Liver (tissue), 9 donors: Measurements from ENCODE around the gene VOPP1. TPM values are rescaled to one million over a fixed set of nuclear protein-coding genes. Genes with fewer than 3 reads are reported as not detected.

Source experiments
- DNase-seq: peaks from one replicate; pipeline ENCODE4 v3.0.0-alpha.2; 2017; ENCODE audit warnings: low spot score
- H3K27ac ChIP-seq, 2 donors: one replicate each; pipeline ENCODE4 v1.7.0; 2013; ENCODE audit warnings: inconsistent platforms in 2 of 2, low read length in 2 of 2, control low read depth in 1 of 2, low read depth in 1 of 2, mild to moderate bottlenecking in 1 of 2
- H3K27me3 ChIP-seq, 4 donors: one replicate each; pipeline versions ENCODE4 v1.6.1 to v1.7.0; 2013; ENCODE audit warnings: low read length in 3 of 4, inconsistent platforms in 1 of 4, mild to moderate bottlenecking in 1 of 4, moderate library complexity in 1 of 4; ENCODE audit not compliant: control insufficient read depth in 4 of 4, insufficient read depth in 4 of 4
- H3K36me3 ChIP-seq, 4 donors: one replicate each; pipeline versions ENCODE4 v1.6.1 to v1.7.0; 2013; ENCODE audit warnings: low read length in 3 of 4, mild to moderate bottlenecking in 3 of 4, low read depth in 1 of 4, moderate library complexity in 1 of 4; ENCODE audit not compliant: control insufficient read depth in 4 of 4, insufficient read depth in 3 of 4
- H3K4me1 ChIP-seq, 4 donors: one replicate each; pipeline versions ENCODE4 v1.6.1 to v1.7.0; 2013; ENCODE audit warnings: low read length in 3 of 4, mild to moderate bottlenecking in 3 of 4, moderate library complexity in 1 of 4; ENCODE audit not compliant: control insufficient read depth in 4 of 4, insufficient read depth in 4 of 4
- H3K4me3 ChIP-seq, 3 donors: one replicate each; pipeline versions ENCODE4 v1.6.1 to v1.7.0; 2013; ENCODE audit warnings: low read length in 3 of 3, control low read depth in 1 of 3, low read depth in 1 of 3, mild to moderate bottlenecking in 1 of 3
- H3K9ac ChIP-seq, 2 donors: one replicate each; pipeline ENCODE4 v1.7.0; 2013; ENCODE audit warnings: low read length in 2 of 2, mild to moderate bottlenecking in 2 of 2, moderate library complexity in 2 of 2, control low read depth in 1 of 2, low read depth in 1 of 2
- H3K9me3 ChIP-seq, 4 donors: one replicate each; pipeline versions ENCODE4 v1.6.1 to v1.7.0; 2013; ENCODE audit warnings: low read length in 3 of 4; ENCODE audit not compliant: control insufficient read depth in 4 of 4
- CTCF ChIP-seq: fragments of 150-350 bp; IDR thresholded peaks from 2 replicates; pipeline ENCODE4 v1.5.1; 2017; ENCODE audit warnings: improper control_type of control experiment, low read depth, low read length; ENCODE audit not compliant: missing input control
- EGR1 ChIP-seq, 2 donors: IDR thresholded peaks; 2 replicates each; pipeline ENCODE4 v1.6.1; 2016 to 2018; ENCODE audit warnings: antibody characterized with exemption in 2 of 2, low read depth in 2 of 2
- FOXA1 ChIP-seq: IDR thresholded peaks from 2 replicates; pipeline ENCODE4 v1.6.1; 2016; ENCODE audit warnings: antibody characterized with exemption
- FOXA2 ChIP-seq: IDR thresholded peaks from 2 replicates; pipeline ENCODE4 v1.6.1; 2016; ENCODE audit warnings: antibody characterized with exemption
- GABPA ChIP-seq, 2 donors: IDR thresholded peaks in 1 of 2; conservative IDR thresholded peaks in 1 of 2; 2 replicates each; pipeline ENCODE4 v1.6.1; 2016; ENCODE audit warnings: antibody characterized with exemption in 2 of 2, mild to moderate bottlenecking in 1 of 2, moderate library complexity in 1 of 2
- HNF4A ChIP-seq, 2 donors: conservative IDR thresholded peaks; 2 replicates each; pipeline ENCODE4 v1.6.1; 2016; ENCODE audit warnings: antibody characterized with exemption in 2 of 2, mild to moderate bottlenecking in 2 of 2
- HNF4G ChIP-seq: IDR thresholded peaks from 2 replicates; pipeline ENCODE4 v1.6.1; 2016; ENCODE audit warnings: antibody characterized with exemption
- RAD21 ChIP-seq, 2 donors: IDR thresholded peaks; 2 replicates each; pipeline ENCODE4 v1.6.1; 2016; ENCODE audit warnings: antibody characterized with exemption in 2 of 2, mild to moderate bottlenecking in 2 of 2
- RXRA ChIP-seq, 2 donors: IDR thresholded peaks; 2 replicates each; pipeline ENCODE4 v1.6.1; 2017 to 2018; ENCODE audit warnings: antibody characterized with exemption in 2 of 2, mild to moderate bottlenecking in 1 of 2
- SP1 ChIP-seq: IDR thresholded peaks from 2 replicates; pipeline ENCODE4 v1.6.1; 2018; ENCODE audit warnings: antibody characterized with exemption, mild to moderate bottlenecking
- TAF1 ChIP-seq: conservative IDR thresholded peaks from 2 replicates; pipeline ENCODE4 v1.6.1; 2016; ENCODE audit warnings: antibody characterized with exemption, mild to moderate bottlenecking
- YY1 ChIP-seq: IDR thresholded peaks from 2 replicates; pipeline ENCODE4 v1.6.1; 2016; ENCODE audit warnings: antibody characterized with exemption, mild to moderate bottlenecking
- WGBS: extraction: QIAGEN DNeasy Blood & Tissue Kit; methylation state at CpG from one replicate; pipeline ENCODE4 v1.1.7; 2013; 5-methylcytosine and 5-hydroxymethylcytosine counted together
- polyA plus RNA-seq, 2 donors: library from polyadenylated mRNA; stranded (reverse) in 1 of 2; unstranded in 1 of 2; fragments of 200-250 nt in 1 of 2; fragments of >200 nt in 1 of 2; fragmentation: Nextera tagmentation in 1 of 2; extraction: Ambion mirVana in 1 of 2; gene quantifications; one replicate each; pipeline versions ENCODE4 v1.2.1 to v1.2.3, GENCODE V29; 2013 to 2015
- total RNA-seq, 2 donors: library from RNA; depleted of rRNA; stranded (reverse); fragments of >200 nt; gene quantifications; one replicate each; pipeline ENCODE4 v1.2.3, GENCODE V29; 2014
- TF ChIP-seq, protein P1 (sequence below): IDR thresholded peaks from 2 replicates; pipeline ENCODE4 v1.6.1; 2016; ENCODE audit warnings: antibody characterized with exemption, mild to moderate bottlenecking
- TF ChIP-seq, protein P2 (sequence below): IDR thresholded peaks from 2 replicates; pipeline ENCODE4 v1.6.1; 2016; ENCODE audit warnings: antibody characterized with exemption
- TF ChIP-seq, protein P3 (sequence below): IDR thresholded peaks from 2 replicates; pipeline ENCODE4 v1.6.1; 2016; ENCODE audit warnings: antibody characterized with exemption
- donor health status: healthy.
- donor health status: healthy.
- donor health status: healthy.
- donor health status: healthy.
- donor health status: healthy.

The VOPP1 gene
- total and polyA plus RNA-seq, 4 donors: 11.5 to 23.8 (median 21.7) TPM

DNA sequence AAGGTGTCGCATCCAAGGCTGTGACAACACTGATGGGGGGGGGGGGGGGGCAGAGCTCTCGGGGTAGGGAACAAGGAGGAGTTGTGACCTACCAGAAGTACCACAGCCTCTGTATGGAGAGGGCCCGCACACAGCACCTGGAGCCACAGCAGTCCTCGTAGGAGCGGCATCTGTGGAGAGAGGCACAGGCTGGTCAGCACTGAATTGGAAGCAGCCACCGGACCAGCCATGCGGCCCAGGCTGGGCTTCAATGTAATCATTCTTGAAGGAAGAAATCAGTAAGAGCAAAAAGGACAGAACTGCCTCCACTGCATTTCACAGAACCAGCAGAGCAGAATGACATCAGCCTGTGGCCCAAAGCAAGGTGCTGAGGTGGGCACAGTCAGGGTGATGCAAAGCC lies 74.8 kb downstream of the VOPP1 start:
- H3K27me3 ChIP-seq: no peaks in the 10 kb centered on the region
- H3K27ac ChIP-seq: no peak overlapping the region
- TF ChIP-seq CTCF (no peak), RXRA (IDR thresholded peaks at IDR 0.05) (no peak)
- no peak overlapping the region for H3K4me3 ChIP-seq
- no peak overlapping the region for H3K9ac ChIP-seq
- no peaks in the 10 kb centered on the region for H3K4me1 ChIP-seq
- no peak for DNase-seq
- H3K9me3 ChIP-seq: no peaks in the 10 kb centered on the region
- H3K36me3 ChIP-seq: peaks cover 0 to 5% (median 2%) of the 10 kb centered on the region in 4 donors
- WGBS: 97% methylated on average over 7 of the region's 7 CpGs

GRCh38 chr7:55496906-55497305 lies 75.4 kb downstream of the VOPP1 start:
- no peaks in the 10 kb centered on the region for H3K27me3 ChIP-seq
- no peaks in the 10 kb centered on the region for H3K4me1 ChIP-seq
- no peak overlapping the region for H3K9ac ChIP-seq
- no peak for TF ChIP-seq RAD21 (IDR thresholded peaks at IDR 0.05)
- no peak for TF ChIP-seq SP1
- TF ChIP-seq, protein P1, sequence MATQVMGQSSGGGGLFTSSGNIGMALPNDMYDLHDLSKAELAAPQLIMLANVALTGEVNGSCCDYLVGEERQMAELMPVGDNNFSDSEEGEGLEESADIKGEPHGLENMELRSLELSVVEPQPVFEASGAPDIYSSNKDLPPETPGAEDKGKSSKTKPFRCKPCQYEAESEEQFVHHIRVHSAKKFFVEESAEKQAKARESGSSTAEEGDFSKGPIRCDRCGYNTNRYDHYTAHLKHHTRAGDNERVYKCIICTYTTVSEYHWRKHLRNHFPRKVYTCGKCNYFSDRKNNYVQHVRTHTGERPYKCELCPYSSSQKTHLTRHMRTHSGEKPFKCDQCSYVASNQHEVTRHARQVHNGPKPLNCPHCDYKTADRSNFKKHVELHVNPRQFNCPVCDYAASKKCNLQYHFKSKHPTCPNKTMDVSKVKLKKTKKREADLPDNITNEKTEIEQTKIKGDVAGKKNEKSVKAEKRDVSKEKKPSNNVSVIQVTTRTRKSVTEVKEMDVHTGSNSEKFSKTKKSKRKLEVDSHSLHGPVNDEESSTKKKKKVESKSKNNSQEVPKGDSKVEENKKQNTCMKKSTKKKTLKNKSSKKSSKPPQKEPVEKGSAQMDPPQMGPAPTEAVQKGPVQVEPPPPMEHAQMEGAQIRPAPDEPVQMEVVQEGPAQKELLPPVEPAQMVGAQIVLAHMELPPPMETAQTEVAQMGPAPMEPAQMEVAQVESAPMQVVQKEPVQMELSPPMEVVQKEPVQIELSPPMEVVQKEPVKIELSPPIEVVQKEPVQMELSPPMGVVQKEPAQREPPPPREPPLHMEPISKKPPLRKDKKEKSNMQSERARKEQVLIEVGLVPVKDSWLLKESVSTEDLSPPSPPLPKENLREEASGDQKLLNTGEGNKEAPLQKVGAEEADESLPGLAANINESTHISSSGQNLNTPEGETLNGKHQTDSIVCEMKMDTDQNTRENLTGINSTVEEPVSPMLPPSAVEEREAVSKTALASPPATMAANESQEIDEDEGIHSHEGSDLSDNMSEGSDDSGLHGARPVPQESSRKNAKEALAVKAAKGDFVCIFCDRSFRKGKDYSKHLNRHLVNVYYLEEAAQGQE: no peak
- TF ChIP-seq TAF1: no peak
- no peak for TF ChIP-seq FOXA1
- no peak for TF ChIP-seq RXRA (IDR thresholded peaks at IDR 0.05)
- no peak for TF ChIP-seq HNF4A (conservative IDR thresholded peaks at IDR 0.05)
- TF ChIP-seq HNF4G: no peak
- no peak for TF ChIP-seq EGR1 (IDR thresholded peaks at IDR 0.05; ENCODE audit: low read depth in 2 of 2)
- H3K27ac ChIP-seq: no peak overlapping the region
- DNase-seq: no peak
- no peak overlapping the region for H3K4me3 ChIP-seq
- H3K9me3 ChIP-seq: no peaks in the 10 kb centered on the region
- peaks cover 2 to 7% (median 4%) of the 10 kb centered on the region in 4 donors for H3K36me3 ChIP-seq
- 96% methylated on average over 9 of the region's 9 CpGs for WGBS

GRCh38 chr7:55494951-55495350 lies 77.4 kb downstream of the VOPP1 start:
- peaks cover 6 to 9% (median 7%) of the 10 kb centered on the region in 4 donors for H3K36me3 ChIP-seq
- H3K9me3 ChIP-seq: no peaks in the 10 kb centered on the region
- no peak for DNase-seq
- no peak overlapping the region for H3K9ac ChIP-seq
- H3K4me1 ChIP-seq: no peaks in the 10 kb centered on the region
- H3K27me3 ChIP-seq: no peaks in the 10 kb centered on the region
- H3K4me3 ChIP-seq: no peak overlapping the region
- H3K27ac ChIP-seq: no peak overlapping the region
- 97% methylated on average over 5 of the region's 5 CpGs for WGBS
- TF ChIP-seq FOXA1: no peak
- no peak for TF ChIP-seq YY1
- TF ChIP-seq, protein P2, sequence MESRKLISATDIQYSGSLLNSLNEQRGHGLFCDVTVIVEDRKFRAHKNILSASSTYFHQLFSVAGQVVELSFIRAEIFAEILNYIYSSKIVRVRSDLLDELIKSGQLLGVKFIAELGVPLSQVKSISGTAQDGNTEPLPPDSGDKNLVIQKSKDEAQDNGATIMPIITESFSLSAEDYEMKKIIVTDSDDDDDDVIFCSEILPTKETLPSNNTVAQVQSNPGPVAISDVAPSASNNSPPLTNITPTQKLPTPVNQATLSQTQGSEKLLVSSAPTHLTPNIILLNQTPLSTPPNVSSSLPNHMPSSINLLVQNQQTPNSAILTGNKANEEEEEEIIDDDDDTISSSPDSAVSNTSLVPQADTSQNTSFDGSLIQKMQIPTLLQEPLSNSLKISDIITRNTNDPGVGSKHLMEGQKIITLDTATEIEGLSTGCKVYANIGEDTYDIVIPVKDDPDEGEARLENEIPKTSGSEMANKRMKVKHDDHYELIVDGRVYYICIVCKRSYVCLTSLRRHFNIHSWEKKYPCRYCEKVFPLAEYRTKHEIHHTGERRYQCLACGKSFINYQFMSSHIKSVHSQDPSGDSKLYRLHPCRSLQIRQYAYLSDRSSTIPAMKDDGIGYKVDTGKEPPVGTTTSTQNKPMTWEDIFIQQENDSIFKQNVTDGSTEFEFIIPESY: no peak
- TF ChIP-seq RXRA (IDR thresholded peaks at IDR 0.05): no peak
- no peak for TF ChIP-seq FOXA2
- no peak for TF ChIP-seq HNF4G
- TF ChIP-seq HNF4A (conservative IDR thresholded peaks at IDR 0.05): no peak
- TF ChIP-seq EGR1 (IDR thresholded peaks at IDR 0.05; ENCODE audit: low read depth in 2 of 2): no peak
- TF ChIP-seq RAD21 (IDR thresholded peaks at IDR 0.05): no peak
- no peak for TF ChIP-seq SP1
- no peak for TF ChIP-seq GABPA (IDR thresholded peaks at IDR 0.05 in 1 of 2, conservative IDR thresholded peaks at IDR 0.05 in 1 of 2)
- TF ChIP-seq, protein P3, sequence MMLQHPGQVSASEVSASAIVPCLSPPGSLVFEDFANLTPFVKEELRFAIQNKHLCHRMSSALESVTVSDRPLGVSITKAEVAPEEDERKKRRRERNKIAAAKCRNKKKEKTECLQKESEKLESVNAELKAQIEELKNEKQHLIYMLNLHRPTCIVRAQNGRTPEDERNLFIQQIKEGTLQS: no peak
- no peak for TF ChIP-seq CTCF
